HG02885 (cell line): ENCODE results near the gene SPX.

Experiments
- ATAC-seq: cut with Tn5 transposase; IDR thresholded peaks from one replicate; pipeline ENCODE4 v1.9.1; 2021; ENCODE audit warnings: mild to moderate bottlenecking; ENCODE audit not compliant: unreplicated experiment, poor library complexity

Gene SPX

GRCh38 chr12:21573733-21574358 lies 47.8 kb downstream of the SPX start:
- ATAC-seq: no peak

- no peak for ATAC-seq
These were observed 50.3 kb downstream of the SPX start for GRCh38 chr12:21576431-21576830.

- no peak for ATAC-seq
These were observed 51.4 kb downstream of the SPX start for GRCh38 chr12:21577516-21577915.

GRCh38 chr12:21580748-21581516 lies 54.8 kb downstream of the SPX start:
- no peak for ATAC-seq
